ENCODE measurements around the gene TRIM72.
"Not testable (repeated sequence)": the region's sequence is repeated elsewhere in the genome, so short reads cannot be mapped to it uniquely, and the experiment has no call there.

The TRIM72 gene

GRCh38 chr16:31213877-31214707 lies at the start of gene TRIM72:
Gene TRIM72 (plus strand): TSS chr16:31214119. CDS start chr16:31214739, 620 bp downstream.
- no peak for DNase-seq

- no peak for DNase-seq
Observed at GRCh38 chr16:31167315-31167714, 46.6 kb upstream of the TRIM72 start.

GRCh38 chr16:31168848-31169247 lies 45.1 kb upstream of the TRIM72 start:
- no peak for DNase-seq

GRCh38 chr16:31170048-31170447 lies 43.9 kb upstream of the TRIM72 start:
- not testable (repeated sequence) for DNase-seq

- DNase-seq = peak; percentile 59
Observed at GRCh38 chr16:31177136-31177535, 36.8 kb upstream of the TRIM72 start.

GRCh38 chr16:31179219-31179746 lies 34.6 kb upstream of the TRIM72 start:
- DNase-seq = no peak

GRCh38 chr16:31179747-31180459 lies 34.0 kb upstream of the TRIM72 start, which contains the start of gene FUS:
Gene FUS (plus strand): TSS chr16:31180139. CDS start chr16:31180215, 76 bp downstream.
- DNase-seq = peak; percentile 94

- no peak for DNase-seq
Observed at GRCh38 chr16:31181102-31181830, 32.7 kb upstream of the TRIM72 start.

- no peak for DNase-seq
Observed at GRCh38 chr16:31182391-31182790, 31.5 kb upstream of the TRIM72 start.

GRCh38 chr16:31183432-31184428 lies 30.2 kb upstream of the TRIM72 start:
- DNase-seq = no peak

- no peak for DNase-seq
Observed at GRCh38 chr16:31184888-31185287, 29.0 kb upstream of the TRIM72 start.

- no peak for DNase-seq
Observed at GRCh38 chr16:31185339-31185738, 28.6 kb upstream of the TRIM72 start.

GRCh38 chr16:31186176-31186575 lies 27.7 kb upstream of the TRIM72 start:
- no peak for DNase-seq

GRCh38 chr16:31186930-31187807 lies 26.8 kb upstream of the TRIM72 start:
- DNase-seq = no peak

- no peak for DNase-seq
Observed at GRCh38 chr16:31187808-31188189, 26.1 kb upstream of the TRIM72 start.

- DNase-seq = no peak
Observed at GRCh38 chr16:31188450-31189411, 25.2 kb upstream of the TRIM72 start.

- DNase-seq = no peak
Observed at GRCh38 chr16:31189412-31189778, 24.5 kb upstream of the TRIM72 start.

- no peak for DNase-seq
Observed at GRCh38 chr16:31190061-31190460, 23.9 kb upstream of the TRIM72 start.

GRCh38 chr16:31190818-31191444 lies 23.0 kb upstream of the TRIM72 start:
- no peak for DNase-seq

All from CD4-positive, alpha-beta T cell treated with Interleukin-12 subunit alpha and Interleukin-12 subunit beta, for 1 hour (primary cell).